ENCODE data around the gene GNAI3.

DNA sequence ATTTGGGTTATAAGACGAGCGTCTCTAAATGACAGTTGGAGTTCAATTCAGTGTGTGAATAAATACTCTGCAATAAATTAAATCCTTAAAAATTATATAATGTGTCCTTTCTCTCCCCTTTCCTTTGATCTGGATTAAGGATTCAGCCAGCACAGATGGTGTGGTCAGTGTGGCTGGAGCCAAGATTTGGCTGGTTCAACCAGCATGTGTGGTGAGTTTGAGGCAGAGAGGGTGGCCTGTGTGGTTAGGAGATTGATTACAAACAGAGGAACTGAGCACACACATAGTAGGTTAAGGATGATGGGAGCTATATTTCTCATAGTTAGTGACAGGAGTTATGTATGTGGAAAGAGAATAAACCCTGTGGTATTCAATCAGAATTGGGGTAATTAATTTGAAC is 24.7 kb upstream of the GNAI3 start:
- TF ChIP-seq, protein P1, sequence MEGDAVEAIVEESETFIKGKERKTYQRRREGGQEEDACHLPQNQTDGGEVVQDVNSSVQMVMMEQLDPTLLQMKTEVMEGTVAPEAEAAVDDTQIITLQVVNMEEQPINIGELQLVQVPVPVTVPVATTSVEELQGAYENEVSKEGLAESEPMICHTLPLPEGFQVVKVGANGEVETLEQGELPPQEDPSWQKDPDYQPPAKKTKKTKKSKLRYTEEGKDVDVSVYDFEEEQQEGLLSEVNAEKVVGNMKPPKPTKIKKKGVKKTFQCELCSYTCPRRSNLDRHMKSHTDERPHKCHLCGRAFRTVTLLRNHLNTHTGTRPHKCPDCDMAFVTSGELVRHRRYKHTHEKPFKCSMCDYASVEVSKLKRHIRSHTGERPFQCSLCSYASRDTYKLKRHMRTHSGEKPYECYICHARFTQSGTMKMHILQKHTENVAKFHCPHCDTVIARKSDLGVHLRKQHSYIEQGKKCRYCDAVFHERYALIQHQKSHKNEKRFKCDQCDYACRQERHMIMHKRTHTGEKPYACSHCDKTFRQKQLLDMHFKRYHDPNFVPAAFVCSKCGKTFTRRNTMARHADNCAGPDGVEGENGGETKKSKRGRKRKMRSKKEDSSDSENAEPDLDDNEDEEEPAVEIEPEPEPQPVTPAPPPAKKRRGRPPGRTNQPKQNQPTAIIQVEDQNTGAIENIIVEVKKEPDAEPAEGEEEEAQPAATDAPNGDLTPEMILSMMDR (IDR thresholded peaks at IDR 0.05; ENCODE audit: low read depth, low read length), result no peak
- TF ChIP-seq POLR2A (IDR thresholded peaks at IDR 0.05; ENCODE audit: extremely low read depth, insufficient read length) (no peak), MYC (IDR thresholded peaks at IDR 0.05; ENCODE audit: low read depth, low read length) (no peak)
- TF ChIP-seq, protein P2, sequence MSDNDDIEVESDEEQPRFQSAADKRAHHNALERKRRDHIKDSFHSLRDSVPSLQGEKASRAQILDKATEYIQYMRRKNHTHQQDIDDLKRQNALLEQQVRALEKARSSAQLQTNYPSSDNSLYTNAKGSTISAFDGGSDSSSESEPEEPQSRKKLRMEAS (IDR thresholded peaks at IDR 0.05; ENCODE audit: low read depth, low read length), result no peak
